Mucosa of gallbladder (tissue), 1 donor: ENCODE data around the gene PRKD3. TPM values are rescaled to one million over a fixed set of nuclear protein-coding genes. Genes with fewer than 3 reads are reported as not detected.

Experiments used
- DNase-seq: peaks from one replicate; pipeline ENCODE4 v3.0.0-alpha.2; 2020; ENCODE audit warnings: low spot score
- total RNA-seq: library from RNA; stranded (reverse); gene quantifications from one replicate; pipeline ENCODE4 v1.2.1, GENCODE V29; 2021
- donor health status: DM: no; HTN: no; CAD: no.

PRKD3 gene
- 23.9 TPM for total RNA-seq

- DNase-seq: no peak
Observed at GRCh38 chr2:37324786-37325624, at the start of gene PRKD3. Gene PRKD3 (minus strand): TSS chr2:37324833. CDS start chr2:37316524, 8,309 bp downstream.

DNA sequence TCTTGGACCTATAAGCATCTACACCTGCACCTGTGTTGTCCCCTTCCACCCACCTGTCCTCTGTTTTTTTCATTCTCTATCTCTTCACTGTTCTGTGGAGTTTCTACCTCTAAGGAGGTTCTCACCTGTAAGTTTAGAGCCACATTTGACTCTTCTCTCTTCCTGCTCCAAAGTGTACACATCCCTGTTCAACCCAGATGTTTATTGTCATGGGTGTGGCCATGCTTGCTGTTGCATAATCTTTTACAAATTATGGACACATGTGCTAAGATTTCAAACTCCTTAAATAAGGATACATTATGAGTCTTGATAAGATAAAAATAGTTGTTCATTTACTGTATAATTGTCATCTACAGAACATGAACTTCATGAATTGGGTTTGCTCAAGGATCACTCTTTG is 47.4 kb upstream of the PRKD3 start:
- DNase-seq: no peak

- no peak for DNase-seq
Observed at GRCh38 chr2:37370666-37371065, 46.0 kb upstream of the PRKD3 start.

GRCh38 chr2:37367984-37368383 is 43.4 kb upstream of the PRKD3 start:
- DNase-seq: no peak

GRCh38 chr2:37367310-37367709 is 42.7 kb upstream of the PRKD3 start:
- DNase-seq: no peak

- DNase-seq: no peak
Observed at GRCh38 chr2:37366773-37367172, 42.1 kb upstream of the PRKD3 start.

DNA sequence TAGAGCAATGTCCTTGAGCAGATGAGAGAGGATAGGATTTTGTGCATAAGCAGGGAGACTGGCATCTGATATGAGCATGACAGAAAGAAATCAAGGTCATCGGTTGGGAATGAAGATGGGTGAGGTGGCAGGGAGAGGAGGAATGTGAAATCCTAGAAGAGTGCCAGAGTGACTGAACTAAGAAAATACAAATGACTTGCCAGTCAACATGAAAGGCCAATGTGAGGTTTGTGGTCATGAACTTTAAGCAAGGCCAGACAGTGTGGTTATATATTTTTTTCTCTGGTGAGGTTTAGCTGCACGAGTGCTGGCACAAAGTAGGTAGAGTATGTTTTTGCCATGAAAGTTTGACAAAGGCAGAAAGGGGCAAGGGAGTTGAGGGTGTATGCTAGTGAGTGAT is 41.0 kb upstream of the PRKD3 start:
- DNase-seq: no peak

GRCh38 chr2:37364351-37364750 is 39.7 kb upstream of the PRKD3 start:
- DNase-seq: no peak

DNA sequence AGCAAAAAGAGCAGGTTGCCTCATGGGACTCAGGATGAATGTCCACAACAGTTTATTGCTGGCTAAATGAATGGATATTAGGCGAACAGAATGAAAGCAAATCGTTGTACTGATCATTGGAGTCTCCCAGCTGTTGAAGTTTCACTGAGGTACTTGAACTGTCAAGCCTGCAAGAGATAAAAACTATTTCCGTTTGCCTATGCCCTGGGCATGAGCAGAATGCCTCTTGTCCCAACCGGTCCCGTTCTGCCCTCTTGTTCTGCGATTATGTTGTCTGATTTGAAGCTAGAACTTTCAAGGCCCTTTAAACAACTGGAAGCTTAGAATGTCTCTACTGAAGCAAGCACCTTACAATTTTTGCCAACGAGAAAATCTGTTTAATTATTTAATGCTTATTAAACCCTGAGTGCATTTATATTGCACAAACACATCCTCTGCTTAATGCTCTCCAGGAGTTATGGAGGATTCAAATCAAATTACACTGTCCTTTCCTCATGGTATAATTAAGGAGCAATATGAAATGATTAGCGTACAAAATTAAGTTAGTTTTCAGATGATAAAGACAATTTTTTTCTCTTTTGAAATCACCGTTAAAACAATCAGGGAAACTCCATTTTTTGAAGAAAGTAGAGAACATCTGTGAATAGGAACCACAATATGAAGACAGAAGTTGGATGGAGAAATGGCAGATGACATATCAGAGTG is 37.5 kb upstream of the PRKD3 start:
- no peak for DNase-seq

- no peak for DNase-seq
Observed at GRCh38 chr2:37361216-37361815, 36.7 kb upstream of the PRKD3 start.

GRCh38 chr2:37358466-37358865 is 33.8 kb upstream of the PRKD3 start:
- DNase-seq: no peak

GRCh38 chr2:37357530-37357929 is 32.9 kb upstream of the PRKD3 start:
- DNase-seq: no peak

- no peak for DNase-seq
Observed at GRCh38 chr2:37357069-37357468, 32.4 kb upstream of the PRKD3 start.

DNA sequence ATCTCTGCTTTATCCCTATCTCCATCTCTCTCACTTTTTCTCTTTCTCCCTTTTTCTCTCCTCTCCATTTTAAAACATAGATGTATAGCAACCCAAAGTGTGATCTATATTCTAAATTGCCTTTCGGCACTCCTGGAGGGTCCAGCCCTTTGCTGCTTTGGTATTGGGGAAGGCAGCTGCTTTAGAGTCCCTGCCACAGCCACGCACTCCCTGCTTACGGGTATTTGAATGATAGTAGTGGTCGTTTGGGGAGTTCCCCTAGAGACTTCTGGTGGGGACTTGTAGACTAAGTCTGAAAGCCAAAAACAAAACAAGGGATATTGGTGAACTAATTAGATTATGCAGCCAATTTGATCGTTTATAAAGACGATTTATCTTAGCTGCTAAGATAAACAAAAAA is 31.7 kb upstream of the PRKD3 start:
- DNase-seq: no peak

GRCh38 chr2:37355735-37356134 is 31.1 kb upstream of the PRKD3 start:
- DNase-seq: no peak

- no peak for DNase-seq
Observed at GRCh38 chr2:37354531-37354930, 29.9 kb upstream of the PRKD3 start.

DNA sequence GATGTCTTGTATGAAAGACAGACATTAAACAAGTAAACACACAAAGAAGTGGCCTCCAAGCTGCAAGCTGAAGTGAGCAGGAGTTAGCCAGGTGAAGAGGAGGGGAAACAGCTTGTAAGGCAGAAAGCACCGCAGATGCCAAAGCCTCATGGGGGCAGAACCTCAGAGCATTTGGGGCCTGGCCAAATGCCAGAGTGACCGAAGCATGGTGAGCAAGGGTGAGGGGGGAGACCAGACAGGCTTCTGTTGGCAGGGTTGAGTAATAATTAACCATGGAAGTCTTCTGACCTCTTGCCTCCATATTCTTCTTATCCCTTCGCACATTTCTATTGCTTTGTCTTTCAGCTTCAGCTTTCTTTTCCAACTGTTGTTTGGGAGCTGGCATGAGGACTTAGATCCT is 25.4 kb upstream of the PRKD3 start:
- DNase-seq: no peak

- DNase-seq: no peak
Observed at GRCh38 chr2:37349231-37349860, 24.7 kb upstream of the PRKD3 start.

DNA sequence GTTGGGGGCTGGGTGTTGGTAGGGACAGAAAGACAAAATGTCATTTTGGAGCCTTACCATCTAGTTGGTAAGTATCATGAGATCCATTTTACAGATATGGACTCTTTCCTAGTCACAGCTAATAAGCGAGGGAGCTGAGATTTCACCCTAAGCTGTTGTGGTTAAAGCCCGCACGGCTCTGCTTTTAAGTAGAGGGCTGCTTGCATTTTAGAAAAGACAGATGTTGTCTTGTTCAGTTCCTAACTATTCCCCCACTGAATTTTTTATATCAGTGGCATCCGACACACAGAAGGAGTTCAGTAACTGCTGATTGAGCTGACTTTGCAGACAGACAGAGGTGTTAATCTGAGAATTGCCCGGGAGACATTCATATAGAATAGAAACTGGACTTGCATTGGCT is 23.5 kb upstream of the PRKD3 start:
- no peak for DNase-seq

DNA sequence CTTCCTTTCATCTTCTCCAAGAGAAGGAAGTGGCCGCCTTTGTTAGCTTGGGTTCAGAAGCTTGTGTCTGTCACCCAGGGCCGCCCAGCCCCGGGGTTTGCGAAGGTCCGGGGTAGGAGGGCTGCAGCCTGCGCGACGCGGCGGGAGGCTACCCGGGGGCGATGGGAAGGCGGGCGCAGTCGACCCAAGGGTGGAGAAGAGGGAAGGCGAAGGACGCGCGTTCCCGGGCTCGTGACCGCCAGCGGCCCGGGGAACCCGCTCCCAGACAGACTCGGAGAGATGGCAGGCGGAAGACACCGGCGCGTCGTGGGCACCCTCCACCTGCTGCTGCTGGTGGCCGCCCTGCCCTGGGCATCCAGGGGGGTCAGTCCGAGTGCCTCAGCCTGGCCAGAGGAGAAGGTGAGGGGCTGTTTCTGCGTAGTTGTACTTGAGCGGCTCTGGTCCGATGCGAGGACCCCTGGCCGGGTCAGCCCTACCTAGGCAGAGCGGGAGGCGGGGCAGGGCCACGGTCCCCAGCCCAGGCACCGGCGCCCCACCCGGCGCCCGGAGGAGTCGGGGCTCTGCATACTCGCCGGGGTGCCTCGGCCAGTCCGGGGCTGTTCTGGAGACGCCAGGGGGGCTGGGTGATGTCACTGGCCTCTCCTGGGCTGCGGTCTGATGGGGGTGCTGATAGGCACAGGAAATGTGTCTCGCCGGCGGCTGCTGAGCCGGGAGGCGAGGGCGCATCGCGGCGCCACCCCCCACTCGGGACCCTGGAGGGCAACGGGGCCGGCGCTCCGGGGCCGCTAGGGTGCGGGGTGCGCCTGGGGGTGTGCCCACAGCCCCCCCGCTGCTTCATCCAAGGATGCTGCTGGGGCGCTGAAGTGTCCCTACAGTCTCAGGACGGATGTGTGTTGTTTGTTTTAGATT is 20.1 kb upstream of the PRKD3 start, which contains the start of gene QPCT:
TSS of gene QPCT (plus strand) at position 178 of the 909 bp plus-strand sequence. CDS start at position 280, 102 bp downstream.
- peak; percentile 22 for DNase-seq
